PFSK-1 (cell line): ENCODE measurements around the gene KEAP1.

ENCODE experiments used
- FOXP2 ChIP-seq: optimal IDR thresholded peaks from 2 replicates; pipeline ENCODE3; 2011; ENCODE audit warnings: borderline replicate concordance, control low read depth, inconsistent platforms; ENCODE audit not compliant: insufficient read depth; ENCODE audit errors: extremely low read length, extremely low read depth
- POLR2AphosphoS5 ChIP-seq: IDR thresholded peaks from 2 replicates; pipeline ENCODE4 v1.6.1; 2012; ENCODE audit warnings: low read depth, mild to moderate bottlenecking, control low read depth, low read length, moderate library complexity
- SIN3A ChIP-seq: IDR thresholded peaks from 2 replicates; pipeline ENCODE4 v1.6.1; 2012; ENCODE audit warnings: mild to moderate bottlenecking, low read length, moderate library complexity, borderline replicate concordance; ENCODE audit not compliant: insufficient read depth
- TAF1 ChIP-seq: IDR thresholded peaks from 2 replicates; pipeline ENCODE4 v1.6.1; 2012; ENCODE audit warnings: low read length, control low read depth, borderline replicate concordance; ENCODE audit not compliant: insufficient read depth
- TF ChIP-seq, protein P1 (sequence below), 2 experiments: IDR thresholded peaks; 2 replicates each; pipeline versions ENCODE4 v1.6.1 to v1.8.0; 2011 to 2012; ENCODE audit warnings: low read depth in 2 of 2, low read length in 2 of 2, control low read depth in 1 of 2, inconsistent platforms in 1 of 2, mild to moderate bottlenecking in 1 of 2, moderate library complexity in 1 of 2; ENCODE audit not compliant: insufficient read depth in 1 of 2

The KEAP1 gene

DNA sequence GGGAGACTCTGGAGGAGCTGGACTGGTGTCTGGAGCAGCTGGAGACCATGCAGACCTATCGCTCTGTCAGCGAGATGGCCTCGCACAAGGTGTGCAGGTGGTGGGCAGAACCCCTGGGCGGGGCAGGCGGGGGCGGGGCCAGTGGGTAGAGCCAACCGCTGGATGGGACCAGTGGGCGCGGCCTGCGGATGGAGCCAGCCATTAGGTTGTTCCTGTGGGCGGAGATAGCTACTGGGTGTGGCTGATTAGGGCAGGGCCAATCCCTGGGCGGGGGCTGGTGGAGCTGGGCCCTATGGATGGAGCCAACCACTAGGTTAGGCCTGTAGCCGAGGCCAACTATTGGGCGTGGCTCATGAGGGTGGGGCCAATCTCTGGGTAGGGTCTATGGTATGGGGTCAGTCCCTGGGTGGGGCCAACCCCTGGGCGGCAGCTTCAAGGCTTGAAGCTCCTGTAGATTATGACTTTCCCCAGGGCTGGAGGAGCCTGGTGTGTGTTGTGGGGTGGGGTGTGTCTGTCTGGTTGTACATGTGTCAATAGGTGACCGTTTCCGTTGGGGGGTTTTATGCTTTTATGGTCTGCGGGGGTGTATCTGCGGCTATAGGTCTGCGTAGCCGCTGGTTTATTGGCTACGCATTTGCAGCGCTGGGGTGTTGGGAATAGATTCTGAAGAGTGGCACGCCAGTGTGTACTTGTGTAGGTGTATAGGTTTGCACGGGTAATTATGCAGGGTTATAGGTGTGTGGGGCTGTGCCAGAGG lies 52.1 kb downstream of the KEAP1 start:
- TF ChIP-seq SIN3A (no peak), FOXP2 (no peak), POLR2AphosphoS5 (no peak), TAF1 (no peak)
- TF ChIP-seq, protein P1, sequence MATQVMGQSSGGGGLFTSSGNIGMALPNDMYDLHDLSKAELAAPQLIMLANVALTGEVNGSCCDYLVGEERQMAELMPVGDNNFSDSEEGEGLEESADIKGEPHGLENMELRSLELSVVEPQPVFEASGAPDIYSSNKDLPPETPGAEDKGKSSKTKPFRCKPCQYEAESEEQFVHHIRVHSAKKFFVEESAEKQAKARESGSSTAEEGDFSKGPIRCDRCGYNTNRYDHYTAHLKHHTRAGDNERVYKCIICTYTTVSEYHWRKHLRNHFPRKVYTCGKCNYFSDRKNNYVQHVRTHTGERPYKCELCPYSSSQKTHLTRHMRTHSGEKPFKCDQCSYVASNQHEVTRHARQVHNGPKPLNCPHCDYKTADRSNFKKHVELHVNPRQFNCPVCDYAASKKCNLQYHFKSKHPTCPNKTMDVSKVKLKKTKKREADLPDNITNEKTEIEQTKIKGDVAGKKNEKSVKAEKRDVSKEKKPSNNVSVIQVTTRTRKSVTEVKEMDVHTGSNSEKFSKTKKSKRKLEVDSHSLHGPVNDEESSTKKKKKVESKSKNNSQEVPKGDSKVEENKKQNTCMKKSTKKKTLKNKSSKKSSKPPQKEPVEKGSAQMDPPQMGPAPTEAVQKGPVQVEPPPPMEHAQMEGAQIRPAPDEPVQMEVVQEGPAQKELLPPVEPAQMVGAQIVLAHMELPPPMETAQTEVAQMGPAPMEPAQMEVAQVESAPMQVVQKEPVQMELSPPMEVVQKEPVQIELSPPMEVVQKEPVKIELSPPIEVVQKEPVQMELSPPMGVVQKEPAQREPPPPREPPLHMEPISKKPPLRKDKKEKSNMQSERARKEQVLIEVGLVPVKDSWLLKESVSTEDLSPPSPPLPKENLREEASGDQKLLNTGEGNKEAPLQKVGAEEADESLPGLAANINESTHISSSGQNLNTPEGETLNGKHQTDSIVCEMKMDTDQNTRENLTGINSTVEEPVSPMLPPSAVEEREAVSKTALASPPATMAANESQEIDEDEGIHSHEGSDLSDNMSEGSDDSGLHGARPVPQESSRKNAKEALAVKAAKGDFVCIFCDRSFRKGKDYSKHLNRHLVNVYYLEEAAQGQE (IDR thresholded peaks at IDR 0.05; ENCODE audit: insufficient read depth in 1 of 2, low read depth in 2 of 2, low read length in 2 of 2), result no peak

DNA sequence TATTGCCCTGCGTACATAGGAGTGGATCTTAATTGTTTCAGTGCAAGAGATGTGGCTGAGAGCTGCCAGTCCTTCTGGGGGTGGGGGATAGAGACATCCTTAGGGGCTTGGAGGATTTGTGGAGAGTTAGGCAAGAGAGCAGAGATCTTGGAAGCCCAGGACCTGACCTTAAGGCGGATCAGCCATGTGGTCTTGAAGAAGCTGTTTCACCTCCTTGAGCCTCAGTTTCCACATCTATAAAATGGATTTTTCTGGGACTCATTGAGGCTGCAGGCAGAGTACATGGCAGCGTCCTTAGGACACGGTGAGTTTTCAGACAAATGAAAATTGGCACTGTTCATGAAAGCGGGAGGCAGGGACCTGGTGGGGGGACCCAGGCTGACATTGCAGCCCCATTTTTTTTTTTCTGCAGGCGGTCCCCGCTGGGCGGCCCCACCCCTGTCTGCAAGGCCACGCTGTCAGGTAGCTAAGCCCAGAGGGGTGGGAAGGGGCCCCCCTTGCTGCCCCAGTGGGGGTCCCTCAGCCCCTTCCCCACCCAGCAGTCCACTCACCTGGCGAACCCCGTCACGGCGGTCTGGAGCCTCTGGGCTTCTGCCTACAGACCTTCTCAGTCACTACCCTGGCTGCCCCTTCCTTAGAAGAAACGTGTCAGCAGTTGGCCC lies 52.8 kb downstream of the KEAP1 start:
- TF ChIP-seq, protein P1 (IDR thresholded peaks at IDR 0.05; ENCODE audit: insufficient read depth in 1 of 2, low read depth in 2 of 2, low read length in 2 of 2), result no peak
- TF ChIP-seq TAF1 (no peak), SIN3A (no peak), POLR2AphosphoS5 (no peak), FOXP2 (no peak)

DNA sequence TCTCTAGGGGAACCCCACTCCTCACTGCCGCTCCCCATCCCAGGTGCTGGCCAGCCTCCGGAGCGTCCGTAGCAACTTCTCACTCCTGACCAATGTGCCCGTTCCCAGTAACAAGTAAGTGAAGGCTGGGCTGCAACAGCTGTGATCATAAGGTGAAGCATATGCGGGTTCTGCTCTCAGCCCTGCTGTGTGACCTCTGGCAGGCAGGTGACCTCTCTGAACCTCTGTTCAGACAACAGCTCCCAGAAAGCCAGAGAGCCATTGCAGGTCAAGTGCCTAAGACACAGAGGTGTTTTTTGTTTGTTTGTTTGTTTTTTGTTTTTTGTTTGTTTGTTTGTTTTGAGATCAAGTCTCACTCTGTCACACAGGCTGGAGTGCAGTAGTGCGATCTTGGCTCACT lies 54.1 kb downstream of the KEAP1 start:
- TF ChIP-seq TAF1, result no peak
- TF ChIP-seq, protein P1 (IDR thresholded peaks at IDR 0.05; ENCODE audit: insufficient read depth in 1 of 2, low read depth in 2 of 2, low read length in 2 of 2), result no peak
- TF ChIP-seq SIN3A, result no peak
- no peak for TF ChIP-seq FOXP2
- TF ChIP-seq POLR2AphosphoS5, result no peak

DNA sequence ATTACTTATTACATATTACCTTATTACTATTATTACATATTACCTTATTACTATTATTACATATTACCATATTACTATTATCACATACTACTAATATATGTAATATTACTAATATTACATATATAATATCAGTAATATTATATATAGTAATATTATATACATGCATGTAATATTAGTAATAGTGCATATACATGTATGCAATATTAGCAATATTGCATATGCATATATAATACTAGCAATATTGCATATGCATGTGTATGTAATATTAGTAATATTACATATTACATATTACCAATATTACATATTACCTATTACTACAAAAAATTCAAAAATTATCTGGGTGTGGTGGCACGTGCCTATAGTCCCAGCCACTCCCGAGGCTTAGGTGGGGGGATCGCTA lies 60.5 kb downstream of the KEAP1 start:
- TF ChIP-seq POLR2AphosphoS5 (no peak), TAF1 (no peak), SIN3A (no peak), FOXP2 (no peak)
- TF ChIP-seq, protein P1 (IDR thresholded peaks at IDR 0.05; ENCODE audit: insufficient read depth in 1 of 2, low read depth in 2 of 2, low read length in 2 of 2), result no peak

DNA sequence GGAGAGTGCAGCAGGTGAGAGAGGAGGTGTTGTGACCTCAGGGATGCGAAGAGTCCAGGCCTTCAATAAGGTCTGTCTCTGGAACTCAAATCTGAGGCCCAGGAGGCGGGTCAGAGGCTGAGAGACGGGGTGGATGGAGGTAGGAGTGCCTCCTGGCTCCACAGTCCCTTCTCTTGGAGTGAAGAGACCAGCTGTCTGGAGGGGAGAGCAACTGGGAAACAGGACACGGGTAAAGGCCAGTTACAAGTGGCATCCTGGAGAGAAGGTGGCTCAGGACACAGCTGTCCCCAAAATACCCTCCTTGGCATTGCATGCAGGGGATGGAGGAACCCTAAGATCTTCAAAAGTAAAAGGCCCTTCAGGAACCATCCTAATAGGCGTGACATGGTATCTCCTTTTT lies 63.6 kb downstream of the KEAP1 start:
- TF ChIP-seq FOXP2 (no peak), TAF1 (no peak), SIN3A (no peak), POLR2AphosphoS5 (no peak)
- TF ChIP-seq, protein P1 (IDR thresholded peaks at IDR 0.05; ENCODE audit: insufficient read depth in 1 of 2, low read depth in 2 of 2, low read length in 2 of 2), result no peak
